Neuronal stem cell (in vitro differentiated cells): ENCODE results near the gene TMEM184C.

Experiments
- DNase-seq: peaks from one replicate; pipeline ENCODE4 v3.0.0-alpha.2; 2013; ENCODE audit warnings: low spot score
- H2AFZ ChIP-seq: one replicate; pipeline ENCODE4 v1.6.1; 2013; ENCODE audit warnings: mild to moderate bottlenecking, low read length, inconsistent platforms
- H2AK5ac ChIP-seq: 2 replicates; pipeline ENCODE4 v1.6.1; 2013; ENCODE audit warnings: low read depth, mild to moderate bottlenecking, inconsistent platforms, low read length, moderate library complexity, mixed read lengths
- H2BK120ac ChIP-seq: 2 replicates; pipeline ENCODE4 v1.6.1; 2013; ENCODE audit warnings: low read depth, mild to moderate bottlenecking, inconsistent platforms, low read length, moderate library complexity, mixed read lengths
- H2BK12ac ChIP-seq: one replicate; pipeline ENCODE4 v1.6.1; 2013; ENCODE audit warnings: low read length, inconsistent platforms
- H2BK15ac ChIP-seq: 2 replicates; pipeline ENCODE4 v1.6.1; 2013; ENCODE audit warnings: mild to moderate bottlenecking, low read length, inconsistent platforms, mixed read lengths
- H2BK5ac ChIP-seq: one replicate; pipeline ENCODE4 v1.6.1; 2013; ENCODE audit warnings: inconsistent platforms, mild to moderate bottlenecking, low read length, moderate library complexity
- H3K14ac ChIP-seq: one replicate; pipeline ENCODE4 v1.6.1; 2013; ENCODE audit warnings: low read length, inconsistent platforms
- H3K18ac ChIP-seq: 2 replicates; pipeline ENCODE4 v1.6.1; 2013; ENCODE audit warnings: low read length, inconsistent platforms
- H3K23ac ChIP-seq: 2 replicates; pipeline ENCODE4 v1.6.1; 2013; ENCODE audit warnings: low read depth, mild to moderate bottlenecking, mixed read lengths, low read length, inconsistent platforms; ENCODE audit not compliant: poor library complexity
- H3K27ac ChIP-seq: replicated peaks from 3 replicates; pipeline ENCODE4 v1.5.1; 2013; ENCODE audit warnings: low read length, inconsistent platforms
- H3K27me3 ChIP-seq, 3 experiments: 2 replicates each; pipeline ENCODE4 v1.6.1; 2013; ENCODE audit warnings: low read length in 3 of 3, mild to moderate bottlenecking in 2 of 3, inconsistent platforms in 1 of 3, low read depth in 1 of 3, mixed read lengths in 1 of 3, moderate library complexity in 1 of 3; ENCODE audit not compliant: control insufficient read depth in 3 of 3, insufficient read depth in 3 of 3
- H3K36me3 ChIP-seq, 2 donors: replicated peaks in 1 of 2; 2 replicates each; pipeline ENCODE4 v1.6.1; 2013; ENCODE audit warnings: low read length in 2 of 2; ENCODE audit not compliant: control insufficient read depth in 2 of 2, insufficient read depth in 2 of 2
- H3K4ac ChIP-seq: 2 replicates; pipeline ENCODE4 v1.6.1; 2013; ENCODE audit warnings: inconsistent platforms, mild to moderate bottlenecking, low read length, moderate library complexity
- H3K4me1 ChIP-seq, 2 donors: 1 replicate in 1 of 2; 2 replicates in 1 of 2; pipeline ENCODE4 v1.6.1; 2013; ENCODE audit warnings: low read length in 2 of 2, low read depth in 1 of 2; ENCODE audit not compliant: control insufficient read depth in 2 of 2, insufficient read depth in 1 of 2
- H3K4me2 ChIP-seq: one replicate; pipeline ENCODE4 v1.6.1; 2013; ENCODE audit warnings: mild to moderate bottlenecking, low read length, inconsistent platforms; ENCODE audit not compliant: insufficient read depth, poor library complexity, severe bottlenecking
- H3K4me3 ChIP-seq, 2 donors: 2 replicates each; pipeline ENCODE4 v1.5.1; 2013; ENCODE audit warnings: low read length in 2 of 2, mild to moderate bottlenecking in 2 of 2, inconsistent platforms in 1 of 2, moderate library complexity in 1 of 2
- H3K79me1 ChIP-seq: one replicate; pipeline ENCODE4 v1.6.1; 2013; ENCODE audit warnings: low read depth, mild to moderate bottlenecking, inconsistent platforms, low read length, moderate library complexity
- H3K9ac ChIP-seq: one replicate; pipeline ENCODE4 v1.6.1; 2013; ENCODE audit warnings: mild to moderate bottlenecking, low read depth, low read length, inconsistent platforms; ENCODE audit not compliant: poor library complexity
- H3K9me3 ChIP-seq, 2 donors: replicated peaks in 1 of 2; 2 replicates each; pipeline versions ENCODE3 to v1.6.1; 2013; ENCODE audit warnings: low read length in 2 of 2, mild to moderate bottlenecking in 2 of 2, inconsistent platforms in 1 of 2, low read depth in 1 of 2, mixed read lengths in 1 of 2, moderate library complexity in 1 of 2; ENCODE audit not compliant: control insufficient read depth in 2 of 2, insufficient read depth in 1 of 2
- H4K8ac ChIP-seq: one replicate; pipeline ENCODE4 v1.6.1; 2013; ENCODE audit warnings: low read depth, mild to moderate bottlenecking, inconsistent platforms, low read length, moderate library complexity
- H4K91ac ChIP-seq: one replicate; pipeline ENCODE4 v1.6.1; 2013; ENCODE audit warnings: low read length, low read depth, mild to moderate bottlenecking, inconsistent platforms; ENCODE audit not compliant: poor library complexity
- WGBS, 2 donors: extraction: QIAGEN DNeasy Blood & Tissue Kit; methylation state at CpG; one replicate each; pipeline ENCODE4 v1.1.7; 2013; ENCODE audit warnings: missing lambda C conversion rate in 2 of 2, mixed read lengths in 1 of 2; ENCODE audit not compliant: insufficient read length in 2 of 2, insufficient replicate concordance in 1 of 2; ENCODE audit errors: extremely low coverage in 2 of 2; 5-methylcytosine and 5-hydroxymethylcytosine counted together

The TMEM184C gene

DNA sequence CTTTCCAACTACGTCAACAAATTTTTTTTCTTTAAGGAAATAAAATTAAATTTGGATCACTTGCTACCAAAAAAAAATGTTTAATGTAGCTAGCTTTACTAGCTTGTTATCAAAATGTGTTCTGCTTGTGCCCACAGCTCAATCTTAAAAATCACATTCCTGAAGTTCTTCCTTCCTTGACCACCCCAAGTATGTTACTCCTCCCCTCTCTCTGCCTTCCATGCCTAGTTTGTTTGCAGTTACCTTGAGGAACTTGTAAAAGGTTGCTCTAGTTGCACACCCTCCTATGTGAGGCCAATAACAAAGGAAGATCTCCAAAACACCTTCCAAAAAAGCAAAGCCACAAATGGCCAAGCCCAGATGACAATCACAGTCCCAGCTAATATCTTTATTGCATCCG is 19.6 kb upstream of the TMEM184C start:
- Histone ChIP-seq H3K14ac (no peak overlapping the region), H2BK5ac (no peak overlapping the region), H3K23ac (no peak overlapping the region), H3K36me3 (no peaks in the 10 kb centered on the region), H3K79me1 (no peaks in the 10 kb centered on the region), H2BK120ac (no peak overlapping the region), H2AK5ac (no peak overlapping the region), H3K4me2 (no peak overlapping the region), H3K4ac (no peak overlapping the region), H3K4me3 (no peak overlapping the region), H3K9ac (no peak overlapping the region), H3K27ac (no peak overlapping the region), H3K9me3 (no peaks in the 10 kb centered on the region), H4K8ac (no peak overlapping the region), H4K91ac (no peak overlapping the region), H3K18ac (no peak overlapping the region), H3K27me3 (no peaks in the 10 kb centered on the region), H3K4me1 (peaks cover 0 to 1% of the 10 kb centered on the region in 2 donors), H2BK12ac (no peak overlapping the region), H2AFZ (no peak overlapping the region), H2BK15ac (no peak overlapping the region)
- no peak for DNase-seq
- WGBS, 2 donors: no CpG with 5 or more reads among the region's 2 CpGs

DNA sequence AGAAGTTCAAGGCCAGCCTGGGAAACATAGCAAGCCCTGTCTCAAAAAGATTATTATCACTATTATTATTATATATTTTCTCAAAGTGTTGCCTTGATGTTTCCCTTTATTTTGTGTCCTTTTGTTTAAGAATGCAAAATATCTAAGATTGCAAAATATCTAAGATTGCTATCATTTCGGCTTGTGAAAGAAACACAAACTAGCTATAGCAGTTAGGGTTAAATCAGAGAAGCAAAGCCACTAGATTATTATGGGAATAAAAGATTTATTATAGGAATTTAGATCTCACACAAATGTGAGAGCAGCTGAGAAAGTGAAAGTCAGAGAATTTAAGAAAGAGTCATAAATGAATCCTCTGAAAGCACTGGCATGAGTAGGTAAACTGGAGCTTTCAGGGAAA is 18.0 kb upstream of the TMEM184C start:
- no peak overlapping the region for H3K9ac ChIP-seq
- H3K4me1 ChIP-seq: peaks cover 0 to 1% of the 10 kb centered on the region in 2 donors
- no peak overlapping the region for H2BK120ac ChIP-seq
- H4K91ac ChIP-seq: no peak overlapping the region
- no peak overlapping the region for H2BK12ac ChIP-seq
- no peak overlapping the region for H3K4me2 ChIP-seq
- no peak overlapping the region for H3K14ac ChIP-seq
- H3K4me3 ChIP-seq: no peak overlapping the region
- H4K8ac ChIP-seq: no peak overlapping the region
- H3K9me3 ChIP-seq: no peaks in the 10 kb centered on the region
- no peaks in the 10 kb centered on the region for H3K36me3 ChIP-seq
- no peak overlapping the region for H3K18ac ChIP-seq
- H3K27ac ChIP-seq: no peak overlapping the region
- H3K4ac ChIP-seq: no peak overlapping the region
- no peak overlapping the region for H2BK5ac ChIP-seq
- H3K27me3 ChIP-seq: no peaks in the 10 kb centered on the region
- H3K23ac ChIP-seq: no peak overlapping the region
- no peaks in the 10 kb centered on the region for H3K79me1 ChIP-seq
- WGBS, 2 donors: no CpG with 5 or more reads among the region's 1 CpG
- no peak overlapping the region for H2BK15ac ChIP-seq
- no peak for DNase-seq
- H2AK5ac ChIP-seq: no peak overlapping the region
- H2AFZ ChIP-seq: no peak overlapping the region

DNA sequence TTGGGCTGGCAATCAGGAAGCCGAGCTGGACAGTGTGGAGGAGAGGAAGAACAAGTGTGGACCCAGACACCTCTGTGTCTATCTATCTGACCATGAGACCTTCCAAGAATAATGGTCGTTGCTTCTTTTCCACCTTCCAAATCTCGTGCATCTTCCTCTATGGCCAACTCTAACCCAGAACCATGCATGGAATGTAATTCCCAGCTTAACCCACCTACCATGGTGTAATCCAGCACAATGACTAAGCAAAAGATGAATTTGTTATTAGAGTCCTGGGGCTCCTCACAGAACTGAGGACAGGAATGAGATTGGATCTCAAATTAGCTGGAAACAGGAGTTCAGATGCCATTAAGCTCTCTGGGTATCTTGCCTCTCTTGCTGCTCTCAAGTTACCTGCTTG is 17.4 kb upstream of the TMEM184C start:
- peaks cover 0 to 1% of the 10 kb centered on the region in 2 donors for H3K4me1 ChIP-seq
- no peak overlapping the region for H3K4ac ChIP-seq
- H2AK5ac ChIP-seq: no peak overlapping the region
- H2BK15ac ChIP-seq: no peak overlapping the region
- no peak overlapping the region for H2BK5ac ChIP-seq
- H3K4me3 ChIP-seq: no peak overlapping the region
- no peak overlapping the region for H2BK12ac ChIP-seq
- H3K79me1 ChIP-seq: no peaks in the 10 kb centered on the region
- no peak overlapping the region for H2AFZ ChIP-seq
- no peak overlapping the region for H4K91ac ChIP-seq
- H3K18ac ChIP-seq: no peak overlapping the region
- H2BK120ac ChIP-seq: no peak overlapping the region
- H3K9me3 ChIP-seq: no peaks in the 10 kb centered on the region
- WGBS, 2 donors: no CpG with 5 or more reads among the region's 3 CpGs
- no peak overlapping the region for H3K9ac ChIP-seq
- no peak for DNase-seq
- H3K4me2 ChIP-seq: no peak overlapping the region
- H3K27ac ChIP-seq: no peak overlapping the region
- no peak overlapping the region for H4K8ac ChIP-seq
- no peaks in the 10 kb centered on the region for H3K27me3 ChIP-seq
- no peaks in the 10 kb centered on the region for H3K36me3 ChIP-seq
- no peak overlapping the region for H3K23ac ChIP-seq
- no peak overlapping the region for H3K14ac ChIP-seq

DNA sequence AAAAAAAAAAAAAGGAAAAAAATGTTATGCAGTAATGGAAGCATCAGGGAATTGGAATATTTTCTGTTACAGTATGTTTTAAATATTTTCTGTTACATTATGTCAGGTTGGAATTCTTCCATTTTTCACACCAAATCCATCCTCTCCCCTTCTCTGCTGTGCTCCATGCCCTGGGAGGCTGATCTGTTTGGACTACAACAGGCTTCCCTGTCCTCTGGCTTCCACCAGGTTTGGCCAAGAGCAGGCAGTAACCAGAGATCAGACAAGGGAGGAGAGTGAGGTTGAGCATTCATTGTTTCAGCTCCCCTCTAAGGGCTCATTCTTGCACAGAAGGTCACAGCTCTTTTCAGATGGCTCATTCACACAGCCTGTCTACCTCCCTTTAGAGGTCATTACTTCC is 11.7 kb upstream of the TMEM184C start:
- Histone ChIP-seq H2BK12ac (no peak overlapping the region), H2BK120ac (no peak overlapping the region), H4K91ac (no peak overlapping the region)

More for the DNA sequence above, 11.7 kb upstream of the TMEM184C start:
- H3K36me3 ChIP-seq: no peaks in the 10 kb centered on the region
- no peak overlapping the region for H2AK5ac ChIP-seq
- H2BK15ac ChIP-seq: no peak overlapping the region
- no peak overlapping the region for H3K14ac ChIP-seq
- no peak overlapping the region for H3K9ac ChIP-seq
- no peaks in the 10 kb centered on the region for H3K27me3 ChIP-seq
- no peaks in the 10 kb centered on the region for H3K9me3 ChIP-seq
- no peaks in the 10 kb centered on the region for H3K79me1 ChIP-seq
- peaks cover 1 to 8% of the 10 kb centered on the region in 2 donors for H3K4me1 ChIP-seq
- no peak overlapping the region for H3K27ac ChIP-seq
- H2AFZ ChIP-seq: no peak overlapping the region
- no peak overlapping the region for H3K4me3 ChIP-seq
- no peak for DNase-seq
- H3K4me2 ChIP-seq: no peak overlapping the region
- H3K18ac ChIP-seq: no peak overlapping the region
- H4K8ac ChIP-seq: no peak overlapping the region
- H3K23ac ChIP-seq: no peak overlapping the region
- no peak overlapping the region for H2BK5ac ChIP-seq
- no peak overlapping the region for H3K4ac ChIP-seq
